ENCODE data around the gene GAD1. TPM values are rescaled to one million over a fixed set of nuclear protein-coding genes. Genes with fewer than 3 reads are reported as not detected.

The GAD1 gene
- total and polyA plus RNA-seq, 4 donors: 17.2 to 80.7 (median 67.9) TPM

- peaks cover 54% of the 10 kb centered on the region for H3K4me1 ChIP-seq (ENCODE audit: control insufficient read depth, insufficient read depth, low read length)
- H3K4me3 ChIP-seq (ENCODE audit: low read depth, low read length): peak overlapping the region; percentile 37
- WGBS (ENCODE audit: insufficient coverage): 2% methylated on average over 53 of the region's 61 CpGs
- H3K9me3 ChIP-seq (ENCODE audit: control insufficient read depth, insufficient read depth, low read length): no peaks in the 10 kb centered on the region
- H3K27me3 ChIP-seq (ENCODE audit: control insufficient read depth, insufficient read depth, low read length): peaks cover 64% of the 10 kb centered on the region
- peaks cover 7% of the 10 kb centered on the region for H3K36me3 ChIP-seq (ENCODE audit: control insufficient read depth, insufficient read depth, low read length)
- DNase-seq (ENCODE audit: low read depth in 4 of 6, low spot score in 6 of 6): peak in 2 of 6 donors; percentile 53 to 69
- no peak overlapping the region for H3K27ac ChIP-seq (ENCODE audit: low read depth, low read length)
These were observed 6.6 kb downstream of the GAD1 start for GRCh38 chr2:170823088-170823897.

GRCh38 chr2:170823898-170824215 is 7.2 kb downstream of the GAD1 start:
- no peak for DNase-seq (ENCODE audit: low read depth in 4 of 6, low spot score in 6 of 6)
- Histone ChIP-seq H3K27ac (ENCODE audit: low read depth, low read length) (no peak overlapping the region), H3K4me1 (ENCODE audit: control insufficient read depth, insufficient read depth, low read length) (peaks cover 51% of the 10 kb centered on the region), H3K4me3 (ENCODE audit: low read depth, low read length) (peak overlapping the region; percentile 37), H3K27me3 (ENCODE audit: control insufficient read depth, insufficient read depth, low read length) (peaks cover 58% of the 10 kb centered on the region), H3K36me3 (ENCODE audit: control insufficient read depth, insufficient read depth, low read length) (peaks cover 7% of the 10 kb centered on the region), H3K9me3 (ENCODE audit: control insufficient read depth, insufficient read depth, low read length) (no peaks in the 10 kb centered on the region)
- 7% methylated on average over 4 of the region's 11 CpGs for WGBS (ENCODE audit: insufficient coverage)

- H3K9me3 ChIP-seq (ENCODE audit: control insufficient read depth, insufficient read depth, low read length): no peaks in the 10 kb centered on the region
- 54% methylated on average over 2 of the region's 2 CpGs for WGBS (ENCODE audit: insufficient coverage)
- H3K36me3 ChIP-seq (ENCODE audit: control insufficient read depth, insufficient read depth, low read length): peaks cover 7% of the 10 kb centered on the region
- H3K27ac ChIP-seq (ENCODE audit: low read depth, low read length): no peak overlapping the region
- DNase-seq (ENCODE audit: low read depth in 4 of 6, low spot score in 6 of 6): peak in 2 of 6 donors; percentile 12 to 18
- peaks cover 56% of the 10 kb centered on the region for H3K4me1 ChIP-seq (ENCODE audit: control insufficient read depth, insufficient read depth, low read length)
- no peak overlapping the region for H3K4me3 ChIP-seq (ENCODE audit: low read depth, low read length)
- peaks cover 51% of the 10 kb centered on the region for H3K27me3 ChIP-seq (ENCODE audit: control insufficient read depth, insufficient read depth, low read length)
These were observed 7.9 kb downstream of the GAD1 start for GRCh38 chr2:170824526-170825015.

GRCh38 chr2:170827841-170828532 is 11.3 kb downstream of the GAD1 start:
- peaks cover 26% of the 10 kb centered on the region for H3K4me1 ChIP-seq (ENCODE audit: control insufficient read depth, insufficient read depth, low read length)
- H3K36me3 ChIP-seq (ENCODE audit: control insufficient read depth, insufficient read depth, low read length): peaks cover 5% of the 10 kb centered on the region
- no peaks in the 10 kb centered on the region for H3K9me3 ChIP-seq (ENCODE audit: control insufficient read depth, insufficient read depth, low read length)
- H3K27ac ChIP-seq (ENCODE audit: low read depth, low read length): no peak overlapping the region
- 83% methylated on average over 4 of the region's 6 CpGs for WGBS (ENCODE audit: insufficient coverage)
- H3K27me3 ChIP-seq (ENCODE audit: control insufficient read depth, insufficient read depth, low read length): peaks cover 17% of the 10 kb centered on the region
- H3K4me3 ChIP-seq (ENCODE audit: low read depth, low read length): no peak overlapping the region
- no peak for DNase-seq (ENCODE audit: low read depth in 4 of 6, low spot score in 6 of 6)

GRCh38 chr2:170828533-170828916 is 11.8 kb downstream of the GAD1 start:
- peaks cover 3% of the 10 kb centered on the region for H3K36me3 ChIP-seq (ENCODE audit: control insufficient read depth, insufficient read depth, low read length)
- WGBS (ENCODE audit: insufficient coverage): 83% methylated on average over 5 of the region's 5 CpGs
- peaks cover 21% of the 10 kb centered on the region for H3K4me1 ChIP-seq (ENCODE audit: control insufficient read depth, insufficient read depth, low read length)
- no peak overlapping the region for H3K27ac ChIP-seq (ENCODE audit: low read depth, low read length)
- H3K9me3 ChIP-seq (ENCODE audit: control insufficient read depth, insufficient read depth, low read length): no peaks in the 10 kb centered on the region
- H3K27me3 ChIP-seq (ENCODE audit: control insufficient read depth, insufficient read depth, low read length): peaks cover 12% of the 10 kb centered on the region
- no peak overlapping the region for H3K4me3 ChIP-seq (ENCODE audit: low read depth, low read length)
- no peak for DNase-seq (ENCODE audit: low read depth in 4 of 6, low spot score in 6 of 6)

GRCh38 chr2:170829036-170829435 is 12.3 kb downstream of the GAD1 start:
- H3K27me3 ChIP-seq (ENCODE audit: control insufficient read depth, insufficient read depth, low read length): peaks cover 7% of the 10 kb centered on the region

GRCh38 chr2:170830166-170830565 is 13.5 kb downstream of the GAD1 start:
- Histone ChIP-seq H3K36me3 (ENCODE audit: control insufficient read depth, insufficient read depth, low read length) (peaks cover 3% of the 10 kb centered on the region), H3K27ac (ENCODE audit: low read depth, low read length) (no peak overlapping the region), H3K9me3 (ENCODE audit: control insufficient read depth, insufficient read depth, low read length) (no peaks in the 10 kb centered on the region), H3K4me3 (ENCODE audit: low read depth, low read length) (no peak overlapping the region), H3K27me3 (ENCODE audit: control insufficient read depth, insufficient read depth, low read length) (peaks cover 3% of the 10 kb centered on the region), H3K4me1 (ENCODE audit: control insufficient read depth, insufficient read depth, low read length) (peaks cover 10% of the 10 kb centered on the region)
- 90% methylated on average over 3 of the region's 3 CpGs for WGBS (ENCODE audit: insufficient coverage)
- no peak for DNase-seq (ENCODE audit: low read depth in 4 of 6, low spot score in 6 of 6)

More at GRCh38 chr2:170829036-170829435, 12.3 kb downstream of the GAD1 start:
- peaks cover 3% of the 10 kb centered on the region for H3K36me3 ChIP-seq (ENCODE audit: control insufficient read depth, insufficient read depth, low read length)
- no peak overlapping the region for H3K4me3 ChIP-seq (ENCODE audit: low read depth, low read length)
- DNase-seq (ENCODE audit: low read depth in 4 of 6, low spot score in 6 of 6): peak in 1 of 6 donors; percentile 35
- H3K27ac ChIP-seq (ENCODE audit: low read depth, low read length): no peak overlapping the region
- H3K4me1 ChIP-seq (ENCODE audit: control insufficient read depth, insufficient read depth, low read length): peaks cover 16% of the 10 kb centered on the region
- no peaks in the 10 kb centered on the region for H3K9me3 ChIP-seq (ENCODE audit: control insufficient read depth, insufficient read depth, low read length)
- WGBS (ENCODE audit: insufficient coverage): 7% methylated on average over 2 of the region's 2 CpGs

- Histone ChIP-seq H3K4me1 (ENCODE audit: control insufficient read depth, insufficient read depth, low read length) (peaks cover 8% of the 10 kb centered on the region), H3K27me3 (ENCODE audit: control insufficient read depth, insufficient read depth, low read length) (no peaks in the 10 kb centered on the region), H3K9me3 (ENCODE audit: control insufficient read depth, insufficient read depth, low read length) (no peaks in the 10 kb centered on the region), H3K4me3 (ENCODE audit: low read depth, low read length) (no peak overlapping the region), H3K27ac (ENCODE audit: low read depth, low read length) (no peak overlapping the region), H3K36me3 (ENCODE audit: control insufficient read depth, insufficient read depth, low read length) (peaks cover 3% of the 10 kb centered on the region)
- 100% methylated on average over 1 of the region's 4 CpGs for WGBS (ENCODE audit: insufficient coverage)
- DNase-seq (ENCODE audit: low read depth in 4 of 6, low spot score in 6 of 6): no peak
These were observed 14.4 kb downstream of the GAD1 start for GRCh38 chr2:170831115-170831514.

- Histone ChIP-seq H3K27ac (ENCODE audit: low read depth, low read length) (no peak overlapping the region), H3K36me3 (ENCODE audit: control insufficient read depth, insufficient read depth, low read length) (no peaks in the 10 kb centered on the region), H3K4me1 (ENCODE audit: control insufficient read depth, insufficient read depth, low read length) (no peaks in the 10 kb centered on the region), H3K9me3 (ENCODE audit: control insufficient read depth, insufficient read depth, low read length) (no peaks in the 10 kb centered on the region), H3K4me3 (ENCODE audit: low read depth, low read length) (no peak overlapping the region), H3K27me3 (ENCODE audit: control insufficient read depth, insufficient read depth, low read length) (no peaks in the 10 kb centered on the region)
- peak in 2 of 6 donors; percentile 57 to 66 for DNase-seq (ENCODE audit: low read depth in 4 of 6, low spot score in 6 of 6)
- no CpG with 5 or more reads among the region's 5 CpGs for WGBS (ENCODE audit: insufficient coverage)
These were observed 19.3 kb downstream of the GAD1 start for GRCh38 chr2:170836027-170836426.

Data from spinal cord (tissue), 10 donors.